HepG2 (cell line): ENCODE data around the gene AMER2. TPM values are rescaled to one million over a fixed set of nuclear protein-coding genes. Genes with fewer than 3 reads are reported as not detected.

ENCODE experiments used
- ATAC-seq: fragments of 200-7000 bp; cut with Tn5 transposase; 3 replicates; pipeline ENCODE4 v1.9.1; 2020; ENCODE audit warnings: mild to moderate bottlenecking, moderate library complexity
- BruUV-seq: library from RNA; stranded (reverse); fragments of 400-500 nt; replicated peaks from 2 replicates; lab custom pipeline; 2021; lab: Mats Ljungman, UMichigan
- CTCF ChIA-PET: fragments of 300-600 bp; formaldehyde crosslinking; extraction: SDS; loops from one replicate; lab custom pipeline; 2021; ENCODE audit warnings: low total read pairs, inconsistent platforms, low intra/inter-chr PET ratio; lab: Yijun Ruan, JAX
- POLR2A ChIA-PET: fragments of 350-600 bp; sonication (Branson Sonifier 250); formaldehyde crosslinking; loops from one replicate; lab custom pipeline; 2020; ENCODE audit warnings: antibody characterized with exemption, inconsistent platforms; lab: Yijun Ruan, JAX
- DNase-seq: peaks from one replicate; pipeline ENCODE4 v3.0.0-alpha.2; 2015; ENCODE audit warnings: low spot score
- FAIRE-seq: peaks from 3 replicates; lab custom pipeline; 2011; peaks lifted over from hg19 to GRCh38; lab: Jason Lieb, UNC
- H2AFZ ChIP-seq: one replicate; pipeline ENCODE4 v1.6.1; 2011; ENCODE audit warnings: low read length, inconsistent platforms
- H3K27ac ChIP-seq: fragments of 300-600 bp; 3 replicates; pipeline ENCODE4 v1.8.0; 2011; ENCODE audit warnings: mixed run types, mild to moderate bottlenecking, mixed read lengths, low read length, inconsistent platforms; ENCODE audit not compliant: insufficient read depth; ENCODE audit errors: extremely low read length
- H3K27me3 ChIP-seq, 2 experiments: fragments of 200-600 bp in 1 of 2; 2 replicates in 1 of 2; 3 replicates in 1 of 2; pipeline versions ENCODE4 v1.6.0 to v1.8.0; 2011; ENCODE audit warnings: low read length in 2 of 2, mild to moderate bottlenecking in 2 of 2, moderate library complexity in 2 of 2, inconsistent platforms in 1 of 2; ENCODE audit not compliant: insufficient read depth in 2 of 2, control insufficient read depth in 1 of 2
- H3K36me3 ChIP-seq, 2 experiments: fragments of 200-600 bp in 1 of 2; replicated peaks in 1 of 2; 2 replicates in 1 of 2; 3 replicates in 1 of 2; pipeline versions ENCODE4 v1.5.1 to v1.8.0; 2011; ENCODE audit warnings: low read length in 2 of 2, inconsistent platforms in 1 of 2; ENCODE audit not compliant: insufficient read depth in 2 of 2, control insufficient read depth in 1 of 2
- H3K4me1 ChIP-seq: 2 replicates; pipeline ENCODE4 v1.5.1; 2012; ENCODE audit warnings: low read length, inconsistent platforms; ENCODE audit not compliant: insufficient read depth
- H3K4me2 ChIP-seq: 2 replicates; pipeline ENCODE4 v1.6.0; 2011; ENCODE audit warnings: low read depth, low read length, inconsistent platforms
- H3K4me3 ChIP-seq, 3 experiments: fragments of 200-600 bp in 1 of 3; sonication (generic), shearing (Covaris generic) in 1 of 3; replicated peaks in 1 of 3; 2 replicates each; pipeline ENCODE4 v1.5.1; 2011 to 2016; ENCODE audit warnings: low read length in 3 of 3, inconsistent platforms in 2 of 3, low read depth in 2 of 3, mild to moderate bottlenecking in 2 of 3, control low read depth in 1 of 3, mixed read lengths in 1 of 3; ENCODE audit not compliant: insufficient read depth in 1 of 3
- H3K79me2 ChIP-seq: one replicate; pipeline ENCODE4 v1.6.1; 2011; ENCODE audit warnings: low read length, inconsistent platforms; ENCODE audit not compliant: insufficient read depth
- H3K9ac ChIP-seq: 2 replicates; pipeline ENCODE4 v1.6.0; 2011; ENCODE audit warnings: mild to moderate bottlenecking, low read depth, low read length, inconsistent platforms; ENCODE audit not compliant: insufficient read depth
- H3K9me3 ChIP-seq: 2 replicates; pipeline ENCODE4 v1.5.1; 2012; ENCODE audit warnings: mild to moderate bottlenecking, low read length
- H4K20me1 ChIP-seq: 2 replicates; pipeline ENCODE4 v1.6.0; 2011; ENCODE audit warnings: inconsistent platforms, mild to moderate bottlenecking, low read length, moderate library complexity; ENCODE audit not compliant: insufficient read depth
- IKZF1 ChIP-seq: fragments of 450-650 bp; IDR thresholded peaks from 2 replicates; pipeline ENCODE4 v1.7.1; 2016
- MAFF ChIP-seq: IDR thresholded peaks from 2 replicates; pipeline ENCODE4 v1.6.1; 2011; ENCODE audit warnings: low read depth, low read length, improper control_type of control experiment
- NFIC ChIP-seq: IDR thresholded peaks from 2 replicates; pipeline ENCODE4 v1.6.1; 2012; ENCODE audit warnings: mild to moderate bottlenecking, low read length, inconsistent platforms
- PHF20 ChIP-seq: sonication (generic); formaldehyde crosslinking; IDR thresholded peaks from 2 replicates; pipeline ENCODE4 v1.5.0; 2020; ENCODE audit warnings: mild to moderate bottlenecking, missing genetic modification reagents
- SMAD9 ChIP-seq: sonication (generic); formaldehyde crosslinking; IDR thresholded peaks from 2 replicates; pipeline ENCODE4 v1.5.1; 2020; ENCODE audit warnings: mild to moderate bottlenecking, missing genetic modification reagents
- ZNF263 ChIP-seq: sonication (generic); formaldehyde crosslinking; IDR thresholded peaks from 2 replicates; pipeline ENCODE4 v1.4.0; 2020; ENCODE audit warnings: missing genetic modification reagents
- WGBS: methylation state at CpG from one replicate; pipeline ENCODE4 v1.1.6; 2017; ENCODE audit warnings: low lambda C conversion rate; 5-methylcytosine and 5-hydroxymethylcytosine counted together
- in situ Hi-C: cut with HindIII; loops from 2 replicates; pipeline ENCODE4 v1.10.0; 2017; ENCODE audit warnings: low pct_unique_long_range_greater_than_20kb; ENCODE audit not compliant: extremely low pct_ligation_motif_present
- intact Hi-C: fragments of 100-400 bp; cut with micrococcal nuclease; formaldehyde crosslinking; loops from one replicate; pipeline ENCODE4 v1.10.0; 2022; ENCODE audit not compliant: unreplicated experiment
- polyA plus RNA-seq, 8 experiments: library from polyadenylated mRNA; depleted of rRNA in 3 of 8; stranded (reverse) in 7 of 8; unstranded in 1 of 8; fragments of >200 nt; fragmentation: Illumina TruSeq in 4 of 8; extraction: Trizol in 4 of 8; gene quantifications; 2 replicates each; pipeline versions ENCODE4 v1.2.1 to v1.2.3, GENCODE V29; 2011 to 2016; ENCODE audit warnings: low read depth in 4 of 8, missing spikeins in 1 of 8, mixed read lengths in 1 of 8; ENCODE audit not compliant: insufficient read depth in 1 of 8
- total RNA-seq, 5 experiments: library from RNA; depleted of rRNA; stranded (reverse); fragments of >200 nt; fragmentation: Illumina TruSeq; extraction: Trizol; gene quantifications; 2 replicates each; pipeline ENCODE4 v1.2.3, GENCODE V29; 2016; ENCODE audit warnings: low read depth in 1 of 5

AMER2 gene
- total and polyA plus RNA-seq, 2 of the 13 experiments (the other 11 are each of a cell fraction or from before 2014, with no cell fraction given): not detected

- Histone ChIP-seq H3K9me3 (no peaks in the 10 kb centered on the region), H3K4me3 (no peak overlapping the region), H3K79me2 (no peaks in the 10 kb centered on the region), H3K9ac (no peak overlapping the region), H3K27ac (no peak overlapping the region), H3K4me1 (no peaks in the 10 kb centered on the region), H2AFZ (no peak overlapping the region), H3K4me2 (no peak overlapping the region), H4K20me1 (no peaks in the 10 kb centered on the region), H3K36me3 (no peaks in the 10 kb centered on the region), H3K27me3 (peaks cover 0 to 23% of the 10 kb centered on the region in 2 experiments; a peak in 2 of 5 replicates)
- WGBS: 13% methylated on average over 7 of the region's 8 CpGs
- BruUV-seq: no TSS peak
- intact Hi-C loops: no loop called here
- TF ChIP-seq ZNF263 (CRISPR knock-in tag) (peak; percentile 29; the same call in 1 of the 2 replicates), SMAD9 (CRISPR knock-in tag) (no peak)
- no peak for FAIRE-seq
- ATAC-seq: no peak
- in situ Hi-C loops: no loop called here
- DNase-seq: no peak
- ChIA-PET CTCF (no interaction called here), POLR2A (no interaction called here)
Measured at GRCh38 chr13:25192489-25192888, 20.4 kb upstream of the AMER2 start.

GRCh38 chr13:25192052-25192451 is 20.0 kb upstream of the AMER2 start:
- Histone ChIP-seq H3K4me2 (no peak overlapping the region), H3K9me3 (no peaks in the 10 kb centered on the region), H3K27me3 (peaks cover 0 to 18% of the 10 kb centered on the region in 2 experiments; a peak in 2 of 5 replicates), H3K36me3 (no peaks in the 10 kb centered on the region), H3K4me3 (no peak overlapping the region), H2AFZ (no peak overlapping the region), H3K27ac (no peak overlapping the region), H3K79me2 (no peaks in the 10 kb centered on the region), H3K9ac (no peak overlapping the region), H3K4me1 (no peaks in the 10 kb centered on the region), H4K20me1 (no peaks in the 10 kb centered on the region)
- TF ChIP-seq IKZF1: no peak
- TF ChIP-seq MAFF: no peak
- TF ChIP-seq PHF20 (CRISPR knock-in tag): no peak
- TF ChIP-seq NFIC: no peak
- ChIA-PET POLR2A (no interaction called here), CTCF (no interaction called here)
- 45% methylated on average over 2 of the region's 2 CpGs for WGBS
- BruUV-seq: no TSS peak
- no peak for FAIRE-seq
- in situ Hi-C loops (no loop called here), intact Hi-C loops (no loop called here)
- ATAC-seq: no peak
- DNase-seq: no peak
